HepG2 (cell line): ENCODE results near the gene PMEPA1. TPM values are rescaled to one million over a fixed set of nuclear protein-coding genes. Genes with fewer than 3 reads are reported as not detected.

Experiments
- ATAC-seq: fragments of 200-7000 bp; cut with Tn5 transposase; 3 replicates; pipeline ENCODE4 v1.9.1; 2020; ENCODE audit warnings: mild to moderate bottlenecking, moderate library complexity
- BruUV-seq: library from RNA; stranded (reverse); fragments of 400-500 nt; replicated peaks from 2 replicates; lab custom pipeline; 2021; lab: Mats Ljungman, UMichigan
- CTCF ChIA-PET: fragments of 300-600 bp; formaldehyde crosslinking; extraction: SDS; loops from one replicate; lab custom pipeline; 2021; ENCODE audit warnings: low total read pairs, inconsistent platforms, low intra/inter-chr PET ratio; lab: Yijun Ruan, JAX
- POLR2A ChIA-PET: fragments of 350-600 bp; sonication (Branson Sonifier 250); formaldehyde crosslinking; loops from one replicate; lab custom pipeline; 2020; ENCODE audit warnings: antibody characterized with exemption, inconsistent platforms; lab: Yijun Ruan, JAX
- DNase-seq: peaks from one replicate; pipeline ENCODE4 v3.0.0-alpha.2; 2015; ENCODE audit warnings: low spot score
- FAIRE-seq: peaks from 3 replicates; lab custom pipeline; 2011; peaks lifted over from hg19 to GRCh38; lab: Jason Lieb, UNC
- H2AFZ ChIP-seq: one replicate; pipeline ENCODE4 v1.6.1; 2011; ENCODE audit warnings: low read length, inconsistent platforms
- H3K27ac ChIP-seq: fragments of 300-600 bp; 3 replicates; pipeline ENCODE4 v1.8.0; 2011; ENCODE audit warnings: mixed run types, mild to moderate bottlenecking, mixed read lengths, low read length, inconsistent platforms; ENCODE audit not compliant: insufficient read depth; ENCODE audit errors: extremely low read length
- H3K27me3 ChIP-seq, 2 experiments: fragments of 200-600 bp in 1 of 2; 2 replicates in 1 of 2; 3 replicates in 1 of 2; pipeline versions ENCODE4 v1.6.0 to v1.8.0; 2011; ENCODE audit warnings: low read length in 2 of 2, mild to moderate bottlenecking in 2 of 2, moderate library complexity in 2 of 2, inconsistent platforms in 1 of 2; ENCODE audit not compliant: insufficient read depth in 2 of 2, control insufficient read depth in 1 of 2
- H3K36me3 ChIP-seq, 2 experiments: fragments of 200-600 bp in 1 of 2; replicated peaks in 1 of 2; 2 replicates in 1 of 2; 3 replicates in 1 of 2; pipeline versions ENCODE4 v1.5.1 to v1.8.0; 2011; ENCODE audit warnings: low read length in 2 of 2, inconsistent platforms in 1 of 2; ENCODE audit not compliant: insufficient read depth in 2 of 2, control insufficient read depth in 1 of 2
- H3K4me1 ChIP-seq: 2 replicates; pipeline ENCODE4 v1.5.1; 2012; ENCODE audit warnings: low read length, inconsistent platforms; ENCODE audit not compliant: insufficient read depth
- H3K4me2 ChIP-seq: 2 replicates; pipeline ENCODE4 v1.6.0; 2011; ENCODE audit warnings: low read depth, low read length, inconsistent platforms
- H3K4me3 ChIP-seq, 3 experiments: fragments of 200-600 bp in 1 of 3; sonication (generic), shearing (Covaris generic) in 1 of 3; replicated peaks in 1 of 3; 2 replicates each; pipeline ENCODE4 v1.5.1; 2011 to 2016; ENCODE audit warnings: low read length in 3 of 3, inconsistent platforms in 2 of 3, low read depth in 2 of 3, mild to moderate bottlenecking in 2 of 3, control low read depth in 1 of 3, mixed read lengths in 1 of 3; ENCODE audit not compliant: insufficient read depth in 1 of 3
- H3K79me2 ChIP-seq: one replicate; pipeline ENCODE4 v1.6.1; 2011; ENCODE audit warnings: low read length, inconsistent platforms; ENCODE audit not compliant: insufficient read depth
- H3K9ac ChIP-seq: 2 replicates; pipeline ENCODE4 v1.6.0; 2011; ENCODE audit warnings: mild to moderate bottlenecking, low read depth, low read length, inconsistent platforms; ENCODE audit not compliant: insufficient read depth
- H3K9me3 ChIP-seq: 2 replicates; pipeline ENCODE4 v1.5.1; 2012; ENCODE audit warnings: mild to moderate bottlenecking, low read length
- H4K20me1 ChIP-seq: 2 replicates; pipeline ENCODE4 v1.6.0; 2011; ENCODE audit warnings: inconsistent platforms, mild to moderate bottlenecking, low read length, moderate library complexity; ENCODE audit not compliant: insufficient read depth
- GFI1 ChIP-seq: sonication (generic); formaldehyde crosslinking; IDR thresholded peaks from 2 replicates; pipeline ENCODE4 v1.5.0; 2020; ENCODE audit warnings: missing genetic modification reagents, mild to moderate bottlenecking, borderline replicate concordance
- NFKBIZ ChIP-seq: IDR thresholded peaks from 2 replicates; pipeline ENCODE4 v1.6.1; 2018; ENCODE audit warnings: missing genetic modification reagents, missing compliant biosample characterization
- POLR2A ChIP-seq, 2 experiments: IDR thresholded peaks; 2 replicates each; pipeline ENCODE4 v1.6.1; 2011; ENCODE audit warnings: low read depth in 2 of 2, low read length in 2 of 2, mild to moderate bottlenecking in 1 of 2, moderate library complexity in 1 of 2; ENCODE audit not compliant: insufficient read depth in 1 of 2
- SRSF9 ChIP-seq: fragments of 200-400 bp; formaldehyde crosslinking; IDR thresholded peaks from 2 replicates; pipeline ENCODE4 v1.6.1; 2018; ENCODE audit warnings: borderline replicate concordance, mild to moderate bottlenecking, low read depth, low read length; ENCODE audit not compliant: insufficient read depth, poor library complexity, severe bottlenecking
- U2AF2 ChIP-seq: fragments of 200-400 bp; formaldehyde crosslinking; IDR thresholded peaks from 2 replicates; pipeline ENCODE4 v1.6.1; 2017; ENCODE audit warnings: low read depth, mild to moderate bottlenecking, low read length
- ZNF318 ChIP-seq: sonication (generic); formaldehyde crosslinking; IDR thresholded peaks from 2 replicates; pipeline ENCODE4 v1.4.0; 2020; ENCODE audit warnings: mild to moderate bottlenecking, missing genetic modification reagents
- ZNF432 ChIP-seq: sonication (generic); formaldehyde crosslinking; IDR thresholded peaks from 2 replicates; pipeline ENCODE4 v1.5.0; 2020; ENCODE audit warnings: missing genetic modification reagents, mild to moderate bottlenecking, borderline replicate concordance
- ZNF629 ChIP-seq: sonication (generic); formaldehyde crosslinking; conservative IDR thresholded peaks from 2 replicates; pipeline ENCODE4 v1.5.0; 2020; ENCODE audit warnings: missing genetic modification reagents
- ZNF878 ChIP-seq: sonication (generic); formaldehyde crosslinking; IDR thresholded peaks from 2 replicates; pipeline ENCODE4 v1.8.1; 2023; ENCODE audit warnings: mild to moderate bottlenecking, missing genetic modification reagents, moderate library complexity
- WGBS: methylation state at CpG from one replicate; pipeline ENCODE4 v1.1.6; 2017; ENCODE audit warnings: low lambda C conversion rate; 5-methylcytosine and 5-hydroxymethylcytosine counted together
- in situ Hi-C: cut with HindIII; loops from 2 replicates; pipeline ENCODE4 v1.10.0; 2017; ENCODE audit warnings: low pct_unique_long_range_greater_than_20kb; ENCODE audit not compliant: extremely low pct_ligation_motif_present
- intact Hi-C: fragments of 100-400 bp; cut with micrococcal nuclease; formaldehyde crosslinking; loops from one replicate; pipeline ENCODE4 v1.10.0; 2022; ENCODE audit not compliant: unreplicated experiment
- polyA plus RNA-seq, 8 experiments: library from polyadenylated mRNA; depleted of rRNA in 3 of 8; stranded (reverse) in 7 of 8; unstranded in 1 of 8; fragments of >200 nt; fragmentation: Illumina TruSeq in 4 of 8; extraction: Trizol in 4 of 8; gene quantifications; 2 replicates each; pipeline versions ENCODE4 v1.2.1 to v1.2.3, GENCODE V29; 2011 to 2016; ENCODE audit warnings: low read depth in 4 of 8, missing spikeins in 1 of 8, mixed read lengths in 1 of 8; ENCODE audit not compliant: insufficient read depth in 1 of 8
- total RNA-seq, 5 experiments: library from RNA; depleted of rRNA; stranded (reverse); fragments of >200 nt; fragmentation: Illumina TruSeq; extraction: Trizol; gene quantifications; 2 replicates each; pipeline ENCODE4 v1.2.3, GENCODE V29; 2016; ENCODE audit warnings: low read depth in 1 of 5

PMEPA1 gene
- total and polyA plus RNA-seq, 2 of the 13 experiments (the other 11 are each of a cell fraction or from before 2014, with no cell fraction given), result not detected

- no peak for DNase-seq
- no peak for FAIRE-seq
- no peak for ATAC-seq
Observed at GRCh38 chr20:57747861-57748481, 38.2 kb upstream of the PMEPA1 start.

GRCh38 chr20:57746832-57747404, 37.1 kb upstream of the PMEPA1 start:
- intact Hi-C loops, result no loop called here
- no peak overlapping the region for H2AFZ ChIP-seq
- TF ChIP-seq POLR2A (IDR thresholded peaks at IDR 0.05; ENCODE audit: insufficient read depth in 1 of 2, low read depth in 2 of 2, low read length in 2 of 2) (no peak), ZNF318 (CRISPR knock-in tag) (no peak), GFI1 (CRISPR knock-in tag) (no peak), ZNF629 (no peak), U2AF2 (no peak), ZNF432 (no peak), NFKBIZ (CRISPR knock-in tag) (no peak), SRSF9 (no peak)

More at GRCh38 chr20:57747861-57748481, 38.2 kb upstream of the PMEPA1 start:
- no peaks in the 10 kb centered on the region for H3K9me3 ChIP-seq
- no peak overlapping the region for H2AFZ ChIP-seq
- H3K4me2 ChIP-seq, result no peak overlapping the region
- H4K20me1 ChIP-seq, result no peaks in the 10 kb centered on the region
- H3K36me3 ChIP-seq, result no peaks in the 10 kb centered on the region
- ChIA-PET CTCF (no interaction called here), POLR2A (no interaction called here)
- WGBS, result 29% methylated on average over 16 of the region's 18 CpGs
- H3K27me3 ChIP-seq, result peaks cover 0 to 42% of the 10 kb centered on the region in 2 experiments; a peak in 3 of 5 replicates
- no TSS peak for BruUV-seq
- TF ChIP-seq ZNF629 (peak; percentile 86), ZNF878 (CRISPR knock-in tag) (no peak)
- H3K27ac ChIP-seq, result no peak overlapping the region
- no peaks in the 10 kb centered on the region for H3K4me1 ChIP-seq
- no peak overlapping the region for H3K4me3 ChIP-seq
- intact Hi-C loops, result no loop called here
- in situ Hi-C loops, result no loop called here
- no peak overlapping the region for H3K9ac ChIP-seq
- H3K79me2 ChIP-seq, result no peaks in the 10 kb centered on the region

More at GRCh38 chr20:57746832-57747404, 37.1 kb upstream of the PMEPA1 start:
- H3K4me1 ChIP-seq, result no peaks in the 10 kb centered on the region
- no peaks in the 10 kb centered on the region for H3K9me3 ChIP-seq
- ChIA-PET POLR2A (no interaction called here), CTCF (no interaction called here)
- no peak overlapping the region for H3K27ac ChIP-seq
- no peak for DNase-seq
- H3K27me3 ChIP-seq, result peaks cover 0 to 47% of the 10 kb centered on the region in 2 experiments; a peak in 3 of 5 replicates
- no peaks in the 10 kb centered on the region for H4K20me1 ChIP-seq
- in situ Hi-C loops, result no loop called here
- H3K36me3 ChIP-seq, result no peaks in the 10 kb centered on the region
- no peak overlapping the region for H3K9ac ChIP-seq
- WGBS, result 15% methylated on average over 7 of the region's 7 CpGs
- no peak overlapping the region for H3K4me3 ChIP-seq
- no peak for FAIRE-seq
- H3K79me2 ChIP-seq, result no peaks in the 10 kb centered on the region
- ATAC-seq, result no peak
- no peak overlapping the region for H3K4me2 ChIP-seq
- BruUV-seq, result no TSS peak
